Measurements from ENCODE around the gene ABTB1. TPM values are rescaled to one million over a fixed set of nuclear protein-coding genes. Genes with fewer than 3 reads are reported as not detected.

The ABTB1 gene
- total and polyA plus RNA-seq, 2 donors (not counting 1 experiment from before 2014, with no cell fraction given): 141 to 259 TPM

- Mint-ChIP-seq H3K4me3 (peak overlapping the region; percentile 90), H3K4me1 (peaks cover 29% of the 10 kb centered on the region), H3K27me3 (no peaks in the 10 kb centered on the region), H3K27ac (peak overlapping the region; percentile 84), H3K9me3 (ENCODE audit: insufficient read depth) (no peaks in the 10 kb centered on the region)
- Histone ChIP-seq H3K9ac (ENCODE audit: low read length) (peak overlapping the region; percentile 98), H3K4me3 (ENCODE audit: control extremely low read depth in 1 of 5, extremely low read depth in 1 of 5, insufficient read depth in 1 of 5, low read depth in 2 of 5, low read length in 4 of 5) (peak overlapping the region; percentile 41 to 87 (median 74)), H3K36me3 (replicated peaks in 1 of 2; ENCODE audit: control extremely low read depth in 1 of 2, control insufficient read depth in 1 of 2, extremely low read depth in 1 of 2, insufficient read depth in 2 of 2, low read length in 1 of 2) (peaks cover 0 to 23% of the 10 kb centered on the region in 2 experiments), H3K79me2 (ENCODE audit: control insufficient read depth, insufficient read depth, low read length) (peaks cover 24% of the 10 kb centered on the region), H2AFZ (ENCODE audit: insufficient read depth, low read depth, low read length, poor library complexity, severe bottlenecking) (peak overlapping the region; percentile 93), H3K4me1 (ENCODE audit: control insufficient read depth in 2 of 2, insufficient read depth in 2 of 2, low read length in 2 of 2) (peaks cover 16 to 22% of the 10 kb centered on the region in 2 donors), H4K20me1 (ENCODE audit: control insufficient read depth, insufficient read depth, low read length, poor library complexity, severe bottlenecking) (peaks cover 34% of the 10 kb centered on the region), H3K27ac (ENCODE audit: low read length in 2 of 2) (peak overlapping the region; percentile 41 to 75), H3K4me2 (replicated peaks; ENCODE audit: low read depth, low read length, poor library complexity, severe bottlenecking) (peak overlapping the region; percentile 89), H3K9me3 (ENCODE audit: control extremely low read depth in 1 of 3, control insufficient read depth in 2 of 3, insufficient read depth in 1 of 3, low read length in 2 of 3) (no peaks in the 10 kb centered on the region), H3K27me3 (replicated peaks in 1 of 4; ENCODE audit: control extremely low read depth in 1 of 4, control insufficient read depth in 3 of 4, insufficient read depth in 4 of 4, low read length in 3 of 4) (no peaks in the 10 kb centered on the region)
- intact Hi-C loops (cut with micrococcal nuclease): loop anchor here (1.0 to 2.0 kb wide), 3 partner anchors 24 to 83 kb away; partner anchors contain the start of genes PODXL2 and TPRA1
- 27% methylated on average over 49 of the region's 51 CpGs for WGBS (ENCODE audit: insufficient coverage)
- ATAC-seq (ENCODE audit: low read depth): peak; percentile 47
- TF ChIP-seq EZH2 (IDR thresholded peaks at IDR 0.05; ENCODE audit: borderline replicate concordance, insufficient read depth, low read depth, low read length, poor library complexity, severe bottlenecking) (no peak), CTCF (IDR thresholded peaks at IDR 0.05) (no peak)
- ChIA-PET CTCF (no interaction called here), POLR2A (interaction anchor here (1.8 kb wide), 1 partner anchor 63 kb away, joined by 5 read pairs; no protein-coding TSS in a partner anchor)
- no peak for DNase-seq
Measured at GRCh38 chr3:127673191-127674100, 694 bp downstream of the ABTB1 start.
